ENCODE results near the gene CFC1. TPM values are rescaled to one million over a fixed set of nuclear protein-coding genes. Genes with fewer than 3 reads are reported as not detected.

Gene CFC1
- not detected in 2 replicates for total RNA-seq (2014; rRNA removed; shearing (Covaris generic))

GRCh38 chr2:130599393-130599792, at the start of gene CFC1:
Gene CFC1 (minus strand): TSS chr2:130599575. CDS start chr2:130599287, 288 bp downstream.

GRCh38 chr2:130611140-130611539, 11.8 kb upstream of the CFC1 start, which contains the start of gene POTEJ:
Gene POTEJ (plus strand): TSS chr2:130611440. CDS start chr2:130611533, 93 bp downstream.

Small RNAs within 50 kb of the gene (small RNA-seq; reads per million reads assigned to genes)
- gene RF00017 (not detected), gene RNU6-848P (not detected)

Other genes starting within 250 kb of the CFC1 start
- gene PTPN18, start 243.5 kb downstream of the CFC1 start, total RNA-seq (2014; rRNA removed; shearing (Covaris generic)): 13.9 and 16.3 TPM in 2 replicates
- gene POTEI, start 90.2 kb downstream of the CFC1 start, total RNA-seq (2014; rRNA removed; shearing (Covaris generic)): 2.8 and 3.1 TPM in 2 replicates
- not detected in 2 replicates for gene CFC1B, start 78.4 kb downstream of the CFC1 start, total RNA-seq (2014; rRNA removed; shearing (Covaris generic))
- 0.03 and 0.19 TPM in 2 replicates for gene POTEJ, start 11.9 kb upstream of the CFC1 start, total RNA-seq (2014; rRNA removed; shearing (Covaris generic))
- gene GPR148, start 129.5 kb upstream of the CFC1 start, total RNA-seq (2014; rRNA removed; shearing (Covaris generic)): not detected in 2 replicates
- gene AMER3, start 156.0 kb upstream of the CFC1 start, total RNA-seq (2014; rRNA removed; shearing (Covaris generic)): not detected in 2 replicates
- 8.9 and 9.7 TPM in 2 replicates for gene ARHGEF4, start 237.3 kb upstream of the CFC1 start, total RNA-seq (2014; rRNA removed; shearing (Covaris generic))

All from A375 (cell line).